Inferior parietal cortex (tissue), 1 donor: ENCODE data around the gene JARID2.
A peak's percentile ranks its signal among the peaks of the same experiment; 100 is the strongest.

Experiments used
- DNase-seq: peaks from one replicate; pipeline ENCODE4 v3.0.0-alpha.2; 2016; ENCODE audit errors: extremely low spot score

Gene JARID2

DNA sequence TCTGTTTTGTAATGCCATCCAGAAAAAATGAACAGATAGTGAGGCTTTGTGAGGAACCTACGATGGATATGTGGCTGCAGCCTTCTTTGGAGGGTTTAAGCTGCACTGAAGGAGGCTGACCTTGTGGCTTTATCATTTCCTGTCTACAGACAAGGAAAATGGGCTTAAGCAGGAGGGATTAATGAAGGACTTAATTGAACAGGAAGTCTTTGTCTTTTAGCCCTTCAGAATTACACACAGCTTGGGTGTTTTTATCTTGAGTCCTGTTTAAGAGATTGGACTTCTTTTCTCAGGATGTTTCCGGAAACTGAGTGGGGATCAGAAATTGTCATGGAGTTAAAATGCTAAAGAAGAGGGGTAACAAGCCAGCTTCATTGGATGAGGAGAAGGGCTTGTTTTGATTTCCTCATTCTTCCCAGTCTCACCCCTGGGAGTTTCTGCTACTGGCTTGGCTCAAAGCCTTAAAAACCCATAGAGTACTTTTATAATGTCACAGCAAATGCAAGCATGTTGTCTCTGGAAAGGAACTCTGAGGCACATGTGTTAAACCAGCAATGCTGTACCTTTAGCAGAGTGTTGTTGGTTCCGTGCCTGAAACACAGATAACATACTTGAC is 193.6 kb downstream of the JARID2 start:
- no peak for DNase-seq

DNA sequence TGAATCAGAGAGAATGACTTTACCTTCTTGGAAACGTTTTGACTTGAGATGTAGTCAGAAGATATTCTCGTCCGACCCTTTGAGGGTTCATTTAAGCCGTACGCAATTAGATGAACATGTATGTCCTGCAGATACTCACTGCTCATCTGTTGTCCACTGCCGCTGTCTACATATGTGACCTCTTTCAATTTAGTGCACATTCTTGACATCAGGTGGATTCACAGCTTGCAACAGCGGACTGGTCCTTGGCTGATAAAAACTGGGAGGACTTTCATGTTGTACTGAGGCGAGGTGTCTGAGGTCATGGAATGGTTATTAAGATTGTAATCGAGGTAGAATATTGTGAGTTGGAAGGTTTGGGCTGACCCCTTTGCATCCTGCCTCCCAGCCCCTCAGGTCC is 194.2 kb downstream of the JARID2 start:
- no peak for DNase-seq

DNA sequence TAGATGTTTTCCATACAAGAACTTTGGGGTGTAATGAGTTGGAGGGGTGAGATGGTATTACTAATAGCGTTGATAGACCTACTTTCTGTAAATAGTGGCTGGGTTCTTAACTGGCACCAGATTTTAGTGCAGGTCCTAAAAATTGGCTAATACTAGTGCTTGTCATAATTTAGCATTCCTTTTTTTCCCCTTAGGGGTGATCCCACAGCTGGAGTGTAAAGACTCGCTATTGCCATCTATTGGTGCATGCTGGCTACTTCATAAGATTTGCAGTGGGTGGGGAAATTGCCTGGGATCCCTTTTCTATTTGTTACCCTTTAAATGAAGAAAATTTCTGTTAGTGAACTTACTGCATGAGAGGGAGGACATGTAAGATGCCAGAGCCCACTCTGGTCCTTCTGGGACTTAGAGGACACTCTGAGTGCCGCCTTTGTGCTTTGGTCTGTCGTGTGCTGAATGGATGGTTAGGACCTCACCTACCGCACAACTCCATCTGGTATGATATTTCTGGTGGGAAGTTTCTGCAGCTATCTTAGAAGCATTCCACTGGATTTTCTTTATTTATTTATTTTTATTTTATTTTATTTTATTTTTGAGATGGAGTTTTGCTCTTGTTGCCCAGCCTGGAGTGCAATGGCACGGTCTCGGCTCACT is 195.5 kb downstream of the JARID2 start:
- DNase-seq = peak; percentile 79

DNA sequence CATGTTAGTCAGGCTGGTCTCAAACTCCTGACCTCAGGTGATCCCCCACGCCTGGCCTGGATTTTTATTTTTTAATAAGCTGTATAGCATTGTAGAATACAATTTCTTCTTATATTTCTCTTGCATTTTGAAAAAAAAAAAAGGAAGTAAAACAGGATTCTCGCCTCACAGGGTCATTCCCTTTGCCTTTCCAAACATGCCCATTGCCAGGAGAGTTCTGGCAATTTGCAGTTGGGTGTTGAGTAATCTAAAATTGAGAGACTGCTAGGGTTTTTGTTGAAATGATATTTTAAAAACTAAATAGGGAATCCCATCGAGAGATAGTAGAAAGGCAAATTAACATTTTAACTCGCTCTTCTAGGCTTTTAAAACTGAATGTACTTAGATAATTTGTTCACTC is 196.1 kb downstream of the JARID2 start:
- no peak for DNase-seq

DNA sequence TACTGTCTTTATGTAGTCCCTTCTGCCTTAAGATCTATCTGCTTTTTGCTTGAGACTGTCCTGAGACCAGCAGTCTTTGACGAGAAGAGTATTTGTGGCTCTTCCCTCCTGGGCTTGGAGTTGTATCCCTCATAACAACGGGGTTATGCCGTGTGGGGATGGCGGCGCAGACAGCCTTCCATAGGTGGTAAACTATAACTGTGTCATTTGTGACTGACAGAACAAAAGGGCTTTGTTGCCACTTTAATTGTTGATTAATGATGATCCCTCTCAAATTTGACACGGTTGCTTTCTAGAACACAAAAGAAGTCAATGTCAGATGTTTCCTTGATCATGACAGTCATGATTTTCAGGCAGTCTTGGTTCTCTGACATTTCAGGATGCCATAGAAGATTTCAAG is 196.6 kb downstream of the JARID2 start:
- no peak for DNase-seq

DNA sequence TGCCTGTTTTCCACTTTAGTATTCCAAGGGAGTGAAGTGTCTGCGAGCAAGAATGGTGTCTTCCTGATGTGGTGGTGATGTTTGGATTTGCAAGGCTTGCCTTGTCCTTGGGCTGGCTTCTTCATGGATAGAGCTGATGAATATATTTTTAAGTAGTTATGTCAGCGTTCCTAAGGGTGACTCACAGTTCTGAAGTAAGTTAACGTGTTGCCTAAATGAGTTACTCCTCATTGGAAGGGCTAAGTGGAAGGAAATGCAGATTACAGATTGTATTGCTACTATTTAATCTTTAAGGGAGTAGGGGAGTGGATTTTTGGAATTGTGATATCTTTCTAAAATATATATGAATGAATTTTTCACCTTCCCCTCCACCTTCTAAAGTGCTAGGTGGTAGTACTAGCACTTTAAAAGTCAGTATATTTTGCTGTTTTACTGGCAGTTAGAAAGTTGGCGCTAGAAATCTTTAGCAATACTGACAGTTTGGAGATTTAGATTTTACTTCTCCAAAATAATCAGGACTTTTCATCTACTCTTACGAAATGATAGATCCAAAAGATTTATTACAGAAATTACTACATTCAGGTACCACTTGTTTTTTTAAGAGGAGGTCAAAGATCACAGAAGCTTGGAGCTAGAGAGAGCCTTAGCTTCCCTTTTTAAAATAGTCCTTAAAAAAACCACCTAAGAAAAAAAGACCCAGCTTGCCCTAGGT is 197.4 kb downstream of the JARID2 start:
- DNase-seq = no peak

DNA sequence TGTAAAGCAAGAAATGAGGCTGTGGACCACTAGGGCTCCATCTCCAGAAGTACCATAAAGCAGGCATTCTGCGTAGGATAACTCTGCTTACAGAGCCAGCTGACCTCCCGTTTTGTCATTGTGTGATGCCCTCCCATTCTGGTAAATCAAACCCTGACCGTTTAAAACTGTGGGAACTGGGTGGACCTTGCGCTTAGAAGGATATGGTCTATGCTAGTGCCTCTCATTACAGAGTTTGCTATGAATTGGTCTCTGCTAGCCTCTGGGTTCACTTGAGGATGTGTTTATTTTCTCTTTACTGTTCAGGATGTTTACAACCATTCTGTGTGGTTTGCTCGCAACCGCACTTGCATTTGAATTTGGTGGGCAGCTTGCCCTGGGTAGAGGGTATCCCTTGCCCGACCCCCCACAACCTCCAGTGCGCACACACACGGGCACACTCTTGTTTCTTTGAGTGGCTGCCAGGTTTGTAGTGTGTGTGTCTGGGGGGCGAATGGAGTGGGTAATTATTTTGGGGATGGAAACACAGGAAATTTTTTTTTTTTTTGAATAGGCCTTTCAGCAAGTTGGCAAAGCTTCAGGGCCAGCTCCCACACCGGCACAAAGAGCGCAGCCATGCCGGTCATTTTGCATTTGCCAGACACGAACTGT is 198.3 kb downstream of the JARID2 start:
- DNase-seq = no peak

DNA sequence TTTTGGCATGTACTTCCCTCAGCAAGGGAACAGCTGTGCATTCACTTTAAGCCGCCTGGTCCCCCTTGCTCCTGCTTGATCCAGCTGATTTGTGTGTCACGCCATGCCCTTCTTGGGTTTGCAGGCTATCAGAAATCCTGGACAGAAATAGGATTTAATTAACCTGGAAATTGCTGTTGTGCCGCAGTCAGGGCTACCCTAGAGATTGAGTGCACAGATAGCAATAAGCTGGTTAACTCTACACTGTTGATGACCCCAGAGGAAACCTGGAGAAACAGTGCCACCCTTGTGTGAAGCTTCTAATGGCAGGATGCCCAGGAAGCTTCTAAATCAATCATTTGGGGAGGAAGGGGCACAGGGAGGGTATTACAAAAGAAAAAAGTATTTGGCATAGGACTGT is 199.0 kb downstream of the JARID2 start:
- DNase-seq = no peak

DNA sequence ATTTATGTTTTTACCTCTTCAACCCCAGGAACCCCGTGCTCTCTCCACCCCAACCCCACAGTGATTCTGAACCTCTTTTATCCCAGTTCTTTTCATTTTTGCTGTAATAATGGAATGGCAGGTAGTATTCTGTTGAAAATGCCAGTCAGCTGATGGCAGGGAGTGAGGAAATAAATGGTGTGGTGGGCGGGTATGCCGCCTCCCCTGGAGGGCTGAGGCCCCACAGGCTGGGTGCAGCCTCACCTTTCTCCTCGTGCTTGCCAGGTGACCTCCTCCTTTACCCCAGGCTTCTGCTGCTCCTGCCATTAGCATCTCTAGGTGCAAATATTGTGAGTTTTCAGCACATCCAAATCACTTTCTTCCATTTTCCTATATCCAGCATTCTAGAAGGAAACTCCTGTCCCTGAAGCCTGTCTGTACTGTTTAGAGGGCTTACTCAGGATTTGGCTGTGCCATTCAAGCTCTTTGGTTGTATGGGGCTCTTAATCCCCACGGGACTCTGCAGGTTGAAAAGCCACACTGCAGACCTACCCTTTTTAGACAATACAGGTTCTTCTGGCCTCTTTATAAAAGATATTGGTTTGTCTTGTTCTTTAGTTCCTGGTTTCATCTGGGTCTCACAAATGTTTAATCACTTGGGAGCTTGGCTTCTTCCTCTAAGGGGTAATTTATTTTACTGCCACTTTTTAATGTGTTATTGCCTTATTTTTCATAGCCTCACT is 201.8 kb downstream of the JARID2 start:
- no peak for DNase-seq

DNA sequence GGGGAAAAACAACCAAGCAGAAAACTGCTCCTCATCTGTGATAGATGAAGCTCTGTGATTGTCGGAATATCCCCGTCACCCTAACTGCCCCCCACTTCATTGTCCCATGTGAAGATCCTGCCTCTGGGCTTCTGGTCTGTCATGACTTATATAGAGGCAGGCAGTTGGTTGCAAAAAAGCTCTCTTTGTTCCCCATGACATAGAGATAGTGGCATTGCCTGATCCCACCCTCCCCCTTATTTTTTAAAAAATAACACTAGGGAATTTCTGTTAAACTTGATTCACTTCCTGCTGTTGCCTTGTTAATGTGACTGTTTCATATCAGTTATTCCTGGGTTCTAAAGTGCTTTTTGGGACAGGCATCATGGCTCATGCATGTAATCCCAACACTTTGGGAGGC is 203.1 kb downstream of the JARID2 start:
- no peak for DNase-seq

DNA sequence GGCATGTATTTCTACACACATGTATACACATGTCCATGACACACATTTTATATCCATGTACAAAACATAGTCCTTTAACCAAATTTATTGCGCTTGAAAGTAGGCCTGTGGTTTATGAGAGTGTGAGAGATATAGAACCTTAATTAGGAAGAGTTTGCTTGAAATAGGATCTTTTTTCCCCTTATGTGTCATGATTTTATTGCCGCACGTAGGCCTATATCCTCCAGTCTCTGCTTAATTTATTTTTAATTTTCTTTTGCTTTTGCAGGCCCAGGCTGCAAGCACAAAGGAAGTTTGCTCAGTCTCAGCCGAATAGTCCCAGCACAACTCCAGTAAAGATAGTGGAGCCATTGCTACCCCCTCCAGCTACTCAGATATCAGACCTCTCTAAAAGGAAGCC is 205.9 kb downstream of the JARID2 start:
- DNase-seq = no peak

DNA sequence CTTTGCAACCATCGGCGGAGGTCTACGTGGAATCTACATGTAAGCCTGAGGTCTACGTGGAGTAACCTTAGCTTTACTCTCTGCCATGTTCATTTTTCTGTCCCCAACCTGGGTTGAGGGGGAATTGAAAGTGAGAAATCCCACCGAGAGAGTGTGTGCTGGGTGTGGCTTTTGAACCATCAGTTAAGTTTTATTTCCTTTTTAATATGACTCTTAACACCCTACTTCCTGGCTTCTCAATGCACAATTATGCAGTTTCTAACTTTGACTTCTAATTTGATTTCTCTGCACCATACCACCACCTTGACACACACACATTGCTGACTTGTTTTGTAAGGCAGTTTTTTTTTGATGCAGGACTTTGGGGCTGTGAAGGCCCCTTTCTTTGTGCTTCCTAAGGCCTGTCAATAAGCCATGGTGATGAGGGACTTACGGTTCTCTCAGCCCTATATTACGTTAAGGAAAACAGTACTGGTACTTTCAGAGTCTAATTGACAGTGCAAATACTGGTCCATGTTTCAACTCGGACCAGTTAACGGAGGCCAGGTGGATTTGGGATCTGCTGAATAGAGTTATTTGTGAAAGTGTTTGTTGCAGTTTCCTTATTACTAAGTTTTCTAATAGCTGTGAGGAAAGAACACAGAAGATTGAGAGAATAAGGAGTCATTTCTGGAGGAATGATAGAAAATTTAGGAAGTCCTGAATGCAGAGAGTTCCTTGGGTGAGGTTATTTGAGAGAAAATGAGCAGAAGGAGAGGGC is 206.5 kb downstream of the JARID2 start:
- DNase-seq = no peak

DNA sequence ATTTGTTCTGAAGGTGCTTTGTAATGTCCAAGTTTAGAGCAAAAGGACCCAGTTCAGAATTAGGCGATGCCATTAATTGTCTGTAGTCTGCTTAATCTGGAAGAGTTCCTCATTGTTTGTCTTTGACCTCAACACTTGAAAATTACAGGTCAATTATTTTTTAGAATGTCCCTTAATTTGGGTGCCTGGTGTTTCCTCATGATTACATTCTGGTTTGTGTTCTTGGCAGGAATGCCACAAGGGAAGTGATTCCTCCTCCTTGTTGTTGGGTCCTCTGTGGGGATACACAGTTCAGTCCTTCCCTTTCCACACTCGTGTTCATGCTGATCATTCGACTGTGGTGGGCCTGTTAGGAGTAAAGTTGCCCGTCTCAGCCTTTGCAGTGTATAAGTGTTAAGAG is 207.3 kb downstream of the JARID2 start:
- DNase-seq = no peak

DNA sequence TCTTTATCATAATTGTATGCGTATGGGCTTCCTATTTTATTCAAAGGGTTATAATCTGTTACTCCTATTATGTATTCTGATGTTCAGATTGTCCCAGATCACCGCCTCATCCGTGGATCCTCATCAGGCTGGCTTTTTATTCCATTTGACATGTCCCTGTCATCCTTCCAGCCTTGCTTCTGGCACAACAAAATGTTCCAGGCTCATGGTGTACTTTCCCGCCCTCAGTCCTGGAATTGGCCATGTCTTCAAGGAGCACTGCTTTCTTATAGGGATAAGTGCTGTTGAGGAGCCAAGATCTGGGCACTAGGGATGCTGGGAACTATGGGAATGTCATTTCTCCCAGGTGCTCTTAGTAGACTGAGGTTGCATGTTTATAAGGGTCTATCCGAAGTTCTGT is 207.8 kb downstream of the JARID2 start:
- DNase-seq = peak; percentile 55

DNA sequence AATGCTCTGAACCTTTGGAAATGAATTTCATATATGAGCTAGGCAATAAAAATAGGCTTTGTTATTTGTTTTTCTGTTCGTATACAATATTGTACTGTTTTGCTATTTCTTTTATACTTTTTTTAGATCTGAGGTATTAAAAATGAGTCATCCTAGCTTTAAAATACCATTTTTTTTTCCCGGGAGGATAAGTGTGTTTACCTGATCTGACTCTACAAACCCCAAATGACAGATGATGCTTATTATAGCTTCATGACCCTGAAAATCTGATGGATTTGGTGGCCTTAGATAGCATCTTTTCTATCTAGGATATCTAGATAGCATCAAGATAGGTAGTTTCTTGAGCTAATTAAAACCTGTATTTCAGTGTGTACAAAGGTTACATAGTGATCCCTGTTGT is 210.6 kb downstream of the JARID2 start:
- DNase-seq = no peak

DNA sequence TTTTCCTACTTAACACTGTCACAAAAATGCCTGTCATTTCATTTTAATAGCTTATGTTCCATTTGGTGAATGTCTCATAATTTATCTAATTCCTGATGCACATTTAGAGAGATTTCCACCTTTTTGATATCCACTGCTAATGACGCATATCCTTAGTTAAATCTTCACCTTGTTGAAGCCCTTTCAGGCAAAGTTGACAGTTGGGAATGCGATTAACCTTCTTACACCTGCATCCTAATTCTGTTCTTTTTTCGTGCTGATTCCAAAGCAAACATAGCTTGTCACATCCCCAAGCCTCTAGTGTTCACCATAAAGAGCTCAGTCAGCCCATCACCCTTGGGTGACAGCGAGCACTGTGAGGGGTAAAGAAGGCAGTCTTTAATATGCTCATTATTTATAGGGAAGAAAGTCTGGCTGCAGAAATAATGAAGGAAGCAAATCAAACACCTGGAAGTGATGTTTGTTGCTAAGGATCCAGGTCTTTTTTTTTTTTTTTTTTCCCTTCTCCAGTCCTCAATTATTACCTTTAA is 211.3 kb downstream of the JARID2 start:
- DNase-seq = no peak

DNA sequence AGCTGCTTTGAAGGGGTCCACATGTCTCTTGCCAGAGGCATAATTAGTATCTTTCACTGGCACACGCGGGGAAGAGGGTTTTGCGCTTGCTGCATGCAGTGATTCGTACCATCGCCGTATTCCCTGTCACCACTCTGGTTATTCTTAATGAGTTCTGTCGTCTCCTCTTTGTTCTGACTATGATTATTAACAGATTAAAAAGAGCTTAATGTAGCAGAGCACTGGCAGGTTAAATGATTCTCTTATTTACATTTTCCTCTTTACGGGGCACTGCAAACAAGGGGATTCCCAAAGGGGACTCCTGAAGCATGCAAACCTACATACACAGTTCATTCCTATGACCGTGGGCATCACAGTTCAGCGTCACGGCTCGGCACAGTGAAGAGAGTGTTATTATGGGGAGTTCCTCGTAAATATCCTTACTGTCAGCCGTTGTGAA is 212.2 kb downstream of the JARID2 start:
- DNase-seq = no peak

DNA sequence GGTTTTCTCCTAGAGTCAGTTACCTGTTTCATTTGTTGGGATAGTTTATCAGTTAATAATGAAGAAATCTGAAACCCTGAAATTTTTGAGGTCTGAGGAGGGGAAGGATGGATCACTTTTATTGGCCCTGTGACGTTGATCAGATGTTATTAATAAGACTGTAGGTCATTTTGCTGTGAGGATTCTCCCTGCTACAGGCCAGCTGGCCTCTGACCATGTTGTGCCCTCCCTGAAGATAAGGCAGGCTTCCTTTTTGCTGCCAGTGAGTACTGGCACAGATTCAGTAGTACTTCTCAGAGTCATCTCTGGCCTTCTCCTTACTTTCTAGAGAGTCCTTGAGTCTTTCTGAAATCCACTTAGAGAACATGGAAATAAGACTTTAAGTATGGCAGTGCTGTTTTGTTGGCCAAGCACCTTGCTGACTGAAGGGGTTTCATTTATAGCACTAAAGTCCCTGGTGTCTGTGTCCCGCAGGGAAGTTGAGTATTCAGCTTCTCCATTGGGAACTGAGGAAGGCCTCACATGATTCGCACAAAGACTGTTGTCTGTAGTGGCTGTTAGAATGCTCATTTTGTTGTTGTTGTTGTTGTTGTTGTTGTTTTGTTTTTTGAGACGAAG is 214.3 kb downstream of the JARID2 start:
- DNase-seq = no peak

DNA sequence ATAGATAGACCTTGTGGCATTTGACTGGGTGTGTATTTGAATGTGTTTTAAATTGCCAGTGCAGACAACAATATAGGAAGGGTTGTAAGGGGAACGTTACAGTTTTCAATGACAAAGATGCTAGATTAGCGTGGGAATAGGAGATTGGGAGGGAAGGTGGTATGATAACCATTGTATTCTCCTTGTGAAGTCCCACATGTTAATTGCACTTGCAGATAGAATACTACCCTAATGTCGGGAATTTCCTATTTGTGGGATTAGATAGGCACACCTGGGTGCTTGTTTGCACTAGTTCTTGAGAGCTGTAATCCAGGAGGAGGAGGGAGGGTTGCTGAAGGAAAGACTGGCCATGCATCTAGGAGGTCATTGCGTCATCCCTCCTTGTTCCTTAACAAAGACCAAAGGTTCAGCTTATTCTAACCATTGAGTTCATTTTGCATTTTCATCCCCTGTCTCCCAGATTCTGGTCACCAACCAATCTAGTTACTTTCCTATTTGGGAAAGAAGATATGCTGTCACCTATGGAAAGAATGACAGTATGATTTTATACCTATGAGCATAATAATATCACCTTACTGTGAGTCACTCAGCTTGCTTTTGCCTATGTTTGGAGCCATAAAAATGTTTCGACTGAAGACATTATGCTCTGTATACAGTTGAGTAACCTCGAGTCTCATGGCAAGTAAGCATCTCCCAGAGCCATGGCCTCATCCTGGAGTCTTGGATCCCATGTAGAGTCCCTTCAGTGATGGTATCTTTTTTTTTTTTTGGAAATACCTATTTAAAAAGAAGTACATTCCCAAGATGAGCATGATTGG is 215.5 kb downstream of the JARID2 start:
- no peak for DNase-seq

DNA sequence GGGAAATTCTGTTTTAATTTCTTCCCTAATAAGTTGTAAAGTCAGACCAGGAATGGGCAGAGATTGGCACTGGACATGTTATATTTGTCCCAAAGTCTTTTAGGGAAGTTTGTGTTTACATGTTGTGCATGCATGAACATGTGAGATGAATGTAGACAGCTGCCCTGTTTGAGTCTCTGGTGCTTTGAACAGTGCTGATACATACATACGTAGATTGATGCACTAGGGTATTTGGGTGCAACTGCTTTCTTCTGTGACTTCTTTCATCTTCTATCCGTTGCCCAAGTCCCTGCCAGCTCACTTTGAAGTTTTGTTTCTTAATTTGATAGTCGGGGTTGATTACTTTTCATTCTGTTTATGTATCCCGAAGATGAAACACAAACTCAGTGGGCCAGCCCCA is 216.4 kb downstream of the JARID2 start:
- no peak for DNase-seq
